Thymus (tissue), 11 donors: ENCODE data around the gene DIPK1A. TPM values are rescaled to one million over a fixed set of nuclear protein-coding genes. Genes with fewer than 3 reads are reported as not detected.

Experiments
- DNase-seq, 9 donors: peaks; one replicate each; pipeline ENCODE4 v3.0.0-alpha.2; 2013; ENCODE audit warnings: low spot score in 9 of 9, low read depth in 6 of 9, missing footprints in 1 of 9
- H3K27ac ChIP-seq, 2 donors: one replicate each; pipeline ENCODE4 v1.5.1; 2013; ENCODE audit warnings: control low read depth in 1 of 2, low read depth in 1 of 2, low read length in 1 of 2, mild to moderate bottlenecking in 1 of 2, moderate library complexity in 1 of 2
- H3K27me3 ChIP-seq, 2 donors: one replicate each; pipeline ENCODE4 v1.5.1; 2013; ENCODE audit warnings: low read length in 1 of 2; ENCODE audit not compliant: control insufficient read depth in 2 of 2, insufficient read depth in 1 of 2
- H3K36me3 ChIP-seq, 2 donors: one replicate each; pipeline ENCODE4 v1.5.1; 2013; ENCODE audit warnings: low read length in 1 of 2, mild to moderate bottlenecking in 1 of 2, moderate library complexity in 1 of 2; ENCODE audit not compliant: control insufficient read depth in 2 of 2, insufficient read depth in 2 of 2
- H3K4me1 ChIP-seq, 2 donors: one replicate each; pipeline ENCODE4 v1.5.1; 2013; ENCODE audit warnings: low read length in 2 of 2; ENCODE audit not compliant: control insufficient read depth in 2 of 2, insufficient read depth in 2 of 2
- H3K4me3 ChIP-seq, 2 donors: one replicate each; pipeline ENCODE4 v1.5.1; 2013; ENCODE audit warnings: low read length in 2 of 2, control low read depth in 1 of 2, mild to moderate bottlenecking in 1 of 2
- H3K9me3 ChIP-seq, 2 donors: one replicate each; pipeline ENCODE4 v1.5.1; 2013; ENCODE audit warnings: low read length in 1 of 2, mild to moderate bottlenecking in 1 of 2; ENCODE audit not compliant: control insufficient read depth in 2 of 2, insufficient read depth in 1 of 2
- WGBS: extraction: QIAGEN DNeasy Blood & Tissue Kit; methylation state at CpG from one replicate; pipeline ENCODE4 v1.1.7; 2013; 5-methylcytosine and 5-hydroxymethylcytosine counted together
- polyA plus RNA-seq: library from polyadenylated mRNA; stranded (reverse); fragments of 200-250 nt; gene quantifications from one replicate; pipeline ENCODE4 v1.2.3, GENCODE V29; 2013
- total RNA-seq: library from RNA; stranded (reverse); fragments of 120-200 nt; gene quantifications from one replicate; pipeline ENCODE4 v1.2.4, GENCODE V29; 2013
- donor health status: healthy.

The DIPK1A gene
- total and polyA plus RNA-seq, 2 donors = 11.9 to 13.1 TPM

DNA sequence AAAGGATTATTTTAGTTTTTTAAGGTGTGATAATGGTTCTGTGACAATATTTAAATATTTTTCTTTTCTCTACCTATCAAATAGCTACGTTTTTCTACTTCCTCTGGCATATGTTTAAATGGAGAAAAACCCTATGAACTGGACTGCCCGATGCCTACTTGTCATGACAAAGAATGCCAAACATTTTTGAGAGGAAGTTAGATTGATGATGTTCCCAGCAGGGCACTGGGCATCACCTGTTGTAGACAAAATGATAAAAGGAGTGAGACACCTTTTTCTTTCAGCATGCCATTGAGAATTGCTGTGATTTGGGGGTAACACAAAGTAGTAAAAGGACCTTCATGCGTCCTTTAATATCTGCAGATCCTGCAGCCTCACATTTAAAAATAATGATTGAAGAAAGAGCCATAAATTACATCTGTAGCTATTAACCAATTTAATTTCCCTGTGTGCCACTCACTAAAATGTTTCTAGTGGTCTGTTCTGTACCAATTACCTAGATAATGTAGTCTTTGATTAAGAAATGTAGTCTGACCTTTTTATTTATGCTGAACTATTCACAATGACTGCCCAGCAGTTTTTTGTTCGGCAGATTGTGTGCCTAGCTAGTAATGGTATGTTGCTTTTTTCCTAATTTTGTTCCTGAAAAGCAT, 81.8 kb downstream of the DIPK1A start:
- Histone ChIP-seq H3K4me3 (no peak overlapping the region), H3K27me3 (no peaks in the 10 kb centered on the region), H3K4me1 (peaks cover 30 to 36% of the 10 kb centered on the region in 2 donors), H3K9me3 (peaks cover 0 to 3% of the 10 kb centered on the region in 2 donors), H3K27ac (peak overlapping the region in 1 of 2 donors; percentile 42), H3K36me3 (peaks cover 0 to 3% of the 10 kb centered on the region in 2 donors)
- no peak for DNase-seq
- WGBS = 95% methylated on average over 4 of the region's 4 CpGs

DNA sequence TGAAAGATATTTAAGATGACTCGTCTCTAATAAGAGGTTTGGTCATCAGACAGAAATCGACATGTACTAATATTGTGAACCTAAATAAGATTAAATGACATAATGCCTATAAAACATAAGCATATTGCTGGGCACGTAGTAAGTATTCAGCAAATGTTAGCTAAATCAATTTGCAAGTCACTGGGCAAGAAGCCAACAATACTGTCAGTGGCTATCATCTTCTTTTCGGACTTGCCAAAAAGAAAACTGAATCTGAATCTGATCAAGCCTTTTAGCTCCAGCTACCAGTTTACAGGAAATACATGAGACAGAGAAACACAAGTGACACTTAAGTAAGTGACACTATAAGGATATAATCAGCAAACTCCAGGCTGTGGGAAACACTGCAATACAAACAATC, 83.5 kb downstream of the DIPK1A start:
- Histone ChIP-seq H3K36me3 (peaks cover 0 to 6% of the 10 kb centered on the region in 2 donors), H3K4me3 (no peak overlapping the region), H3K27me3 (no peaks in the 10 kb centered on the region), H3K27ac (peak overlapping the region; percentile 48 to 88), H3K4me1 (peaks cover 22% of the 10 kb centered on the region in 2 donors), H3K9me3 (peaks cover 0 to 3% of the 10 kb centered on the region in 2 donors)
- 77% methylated on average over 4 of the region's 4 CpGs for WGBS
- DNase-seq = peak in 2 of 9 donors; percentile 32 to 55

DNA sequence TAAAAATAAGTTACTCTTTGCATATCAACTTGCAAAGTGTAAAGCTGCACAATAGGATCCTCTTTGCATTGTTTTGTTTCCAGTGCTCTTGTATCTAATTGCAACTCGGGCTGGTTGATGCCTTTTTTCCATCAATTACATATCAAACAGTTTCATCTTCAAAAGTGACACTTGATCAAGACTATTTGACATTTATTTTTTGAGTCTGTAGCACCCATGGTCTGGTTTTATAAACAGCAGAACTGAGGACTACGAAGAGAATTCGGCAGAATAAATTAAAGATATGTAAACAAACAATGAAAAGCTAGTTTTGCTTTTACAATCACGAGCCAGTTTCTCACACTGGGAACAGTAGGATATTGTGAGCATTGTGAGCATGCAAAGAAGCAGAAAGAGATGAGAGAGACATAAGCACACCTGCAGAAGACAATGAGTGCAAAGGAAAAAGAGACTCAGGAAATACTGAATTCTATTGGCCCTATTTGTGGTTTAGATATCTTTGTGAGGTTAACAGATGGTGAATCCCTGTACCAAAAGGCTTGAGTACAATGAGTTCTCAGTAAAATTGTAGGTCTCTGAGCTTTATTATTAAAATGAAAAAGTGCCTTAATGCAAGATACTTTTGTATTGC, 84.1 kb downstream of the DIPK1A start:
- DNase-seq = peak in 6 of 9 donors; percentile 51 to 83 (median 62)
- peak overlapping the region; percentile 76 to 88 for H3K27ac ChIP-seq
- H3K9me3 ChIP-seq = peaks cover 0 to 3% of the 10 kb centered on the region in 2 donors
- peaks cover 19 to 20% of the 10 kb centered on the region in 2 donors for H3K4me1 ChIP-seq
- H3K36me3 ChIP-seq = peaks cover 0 to 10% of the 10 kb centered on the region in 2 donors
- 14% methylated on average over 4 of the region's 4 CpGs for WGBS
- H3K27me3 ChIP-seq = no peaks in the 10 kb centered on the region
- H3K4me3 ChIP-seq = peak overlapping the region; percentile 15 to 25

DNA sequence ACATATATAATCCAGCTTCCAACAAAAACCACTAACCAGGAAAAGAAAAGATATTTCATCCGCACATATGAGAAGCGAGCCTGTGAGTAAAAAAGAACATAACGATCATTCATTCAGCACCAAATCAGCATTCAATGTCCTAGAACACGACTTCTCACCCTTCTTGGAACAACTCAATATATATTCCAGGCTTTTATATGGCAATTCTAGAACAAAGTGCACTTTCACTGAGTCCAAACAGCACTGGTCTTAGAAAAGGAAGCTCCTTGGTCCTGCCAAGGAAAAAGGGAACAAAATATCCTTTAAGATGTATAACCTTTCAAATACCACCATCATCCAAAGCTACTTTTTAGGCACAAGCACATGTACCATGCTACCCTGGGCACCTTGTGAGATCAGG, 84.9 kb downstream of the DIPK1A start:
- no peak overlapping the region for H3K4me3 ChIP-seq
- peak overlapping the region; percentile 36 to 88 for H3K27ac ChIP-seq
- H3K27me3 ChIP-seq = no peaks in the 10 kb centered on the region
- H3K4me1 ChIP-seq = peaks cover 19 to 20% of the 10 kb centered on the region in 2 donors
- no peak for DNase-seq
- 98% methylated on average over 4 of the region's 4 CpGs for WGBS
- peaks cover 0 to 10% of the 10 kb centered on the region in 2 donors for H3K36me3 ChIP-seq
- peaks cover 0 to 5% of the 10 kb centered on the region in 2 donors for H3K9me3 ChIP-seq

DNA sequence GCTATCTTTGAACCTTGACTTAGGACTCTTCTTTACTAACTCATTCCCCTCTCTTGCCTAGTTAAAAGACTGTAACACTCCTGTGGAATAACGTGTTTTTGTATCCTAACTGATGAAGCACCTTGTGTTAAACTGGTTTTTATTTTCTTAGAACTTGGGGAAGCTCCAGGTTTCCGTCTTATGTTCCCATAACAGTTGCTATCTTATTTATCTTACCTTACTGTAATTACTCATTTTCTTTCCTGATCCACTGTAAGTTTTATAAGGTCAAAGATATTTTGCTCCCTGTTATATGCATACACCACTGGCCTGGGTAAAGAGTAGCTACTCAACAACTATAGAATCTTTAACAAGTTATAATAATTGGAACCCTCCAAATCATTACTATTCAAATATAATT, 86.3 kb downstream of the DIPK1A start:
- Histone ChIP-seq H3K4me3 (no peak overlapping the region), H3K27ac (no peak overlapping the region), H3K4me1 (peaks cover 19 to 25% of the 10 kb centered on the region in 2 donors), H3K27me3 (no peaks in the 10 kb centered on the region), H3K36me3 (peaks cover 0 to 10% of the 10 kb centered on the region in 2 donors), H3K9me3 (peaks cover 0 to 2% of the 10 kb centered on the region in 2 donors)
- WGBS = 96% methylated on average over 2 of the region's 2 CpGs
- no peak for DNase-seq

DNA sequence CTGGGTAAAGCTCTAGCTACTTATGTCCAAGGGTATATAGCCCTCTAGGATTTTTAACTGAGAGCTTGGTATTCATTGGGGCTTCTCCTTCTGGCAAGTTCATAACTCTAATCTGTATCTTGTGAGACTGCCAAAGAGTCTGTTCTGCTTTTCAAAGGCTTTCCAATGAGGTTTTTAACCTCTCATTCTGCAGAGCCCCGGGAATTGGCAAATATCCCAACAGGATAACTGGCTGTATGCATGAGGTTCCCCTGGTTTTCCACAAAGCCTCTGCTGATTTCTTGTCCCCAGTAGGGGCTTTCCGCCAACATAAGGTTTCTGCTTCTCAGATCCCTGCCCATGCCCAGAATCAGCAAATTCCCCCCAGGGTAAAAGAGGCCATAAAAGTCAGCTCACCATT, 88.5 kb downstream of the DIPK1A start:
- peaks cover 0 to 2% of the 10 kb centered on the region in 2 donors for H3K9me3 ChIP-seq
- peaks cover 13 to 21% of the 10 kb centered on the region in 2 donors for H3K4me1 ChIP-seq
- DNase-seq = no peak
- no peaks in the 10 kb centered on the region for H3K27me3 ChIP-seq
- H3K36me3 ChIP-seq = peaks cover 0 to 10% of the 10 kb centered on the region in 2 donors
- no peak overlapping the region for H3K27ac ChIP-seq
- H3K4me3 ChIP-seq = no peak overlapping the region
- 96% methylated on average over 2 of the region's 2 CpGs for WGBS

DNA sequence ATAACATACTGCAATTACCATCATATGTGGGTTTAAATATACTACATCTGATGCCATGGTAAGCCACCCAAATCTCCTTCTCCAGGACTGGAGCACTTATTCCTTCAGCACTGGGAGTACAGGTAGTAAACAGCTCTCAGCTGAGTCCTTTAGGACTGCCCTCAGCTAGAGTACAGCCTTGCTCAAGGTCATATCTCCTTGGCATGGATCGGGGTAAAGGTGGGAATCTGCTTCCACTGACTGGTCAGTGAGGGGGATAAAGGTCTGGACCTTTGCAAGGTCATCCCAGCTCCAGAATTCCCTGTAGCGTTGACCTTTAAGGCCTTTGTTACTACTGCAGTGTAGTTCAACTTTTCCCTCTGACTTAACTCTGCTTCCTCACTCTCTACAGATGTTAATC, 90.7 kb downstream of the DIPK1A start:
- Histone ChIP-seq H3K4me1 (peaks cover 4 to 11% of the 10 kb centered on the region in 2 donors), H3K9me3 (peaks cover 0 to 2% of the 10 kb centered on the region in 2 donors), H3K4me3 (no peak overlapping the region), H3K36me3 (peaks cover 0 to 10% of the 10 kb centered on the region in 2 donors), H3K27me3 (no peaks in the 10 kb centered on the region), H3K27ac (no peak overlapping the region)
- over 99% methylated on average over 2 of the region's 2 CpGs for WGBS
- DNase-seq = no peak

DNA sequence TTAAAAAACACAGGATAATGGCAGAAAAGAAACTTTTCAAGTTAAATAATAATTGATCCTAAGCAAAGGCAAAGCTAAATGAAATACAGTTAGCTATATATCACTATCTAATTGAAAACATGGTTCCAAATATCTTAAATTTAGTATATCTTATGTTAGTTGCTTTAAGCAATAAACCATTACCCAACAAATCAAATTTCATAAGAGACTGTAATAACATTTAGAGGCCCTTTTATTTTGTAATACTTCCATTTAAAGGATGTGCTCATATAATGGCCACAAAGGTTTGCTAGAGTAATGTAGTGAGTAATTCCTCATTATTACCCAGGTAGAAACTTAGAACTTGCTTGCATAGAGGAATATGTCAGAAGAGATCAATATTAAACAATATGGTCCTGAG, 97.1 kb downstream of the DIPK1A start:
- Histone ChIP-seq H3K9me3 (no peaks in the 10 kb centered on the region), H3K27me3 (no peaks in the 10 kb centered on the region), H3K36me3 (no peaks in the 10 kb centered on the region), H3K4me3 (no peak overlapping the region), H3K4me1 (peaks cover 7 to 10% of the 10 kb centered on the region in 2 donors), H3K27ac (no peak overlapping the region)
- DNase-seq = no peak

DNA sequence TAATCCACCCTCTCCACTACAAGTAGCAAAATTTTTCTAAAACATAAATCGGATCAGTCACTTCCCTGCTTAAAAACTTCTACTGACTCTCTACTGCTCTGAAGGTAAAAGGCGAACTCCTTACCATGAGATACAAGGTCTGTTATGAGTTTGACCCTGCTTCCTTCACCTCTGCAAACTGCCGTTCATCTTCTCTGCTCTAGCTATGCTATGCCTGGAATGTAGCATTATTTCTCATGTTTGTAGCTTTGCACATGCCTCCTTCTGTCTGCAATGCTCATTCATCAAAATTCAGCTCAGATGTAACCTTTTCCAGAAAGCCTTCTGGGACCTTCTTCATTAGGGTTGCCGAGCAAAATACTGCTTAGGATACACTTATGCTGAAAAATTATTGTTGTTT, 98.7 kb downstream of the DIPK1A start:
- H3K4me1 ChIP-seq = peaks cover 9% of the 10 kb centered on the region in 2 donors
- H3K9me3 ChIP-seq = no peaks in the 10 kb centered on the region
- H3K36me3 ChIP-seq = no peaks in the 10 kb centered on the region
- no peak overlapping the region for H3K27ac ChIP-seq
- H3K4me3 ChIP-seq = no peak overlapping the region
- no peak for DNase-seq
- 95% methylated on average over 4 of the region's 4 CpGs for WGBS
- no peaks in the 10 kb centered on the region for H3K27me3 ChIP-seq
